Dedifferentiated amniotic fluid mesenchymal stem cell (primary cell): ENCODE measurements around the gene PIGBOS1.
"Not testable (repeated sequence)": the region's sequence is repeated elsewhere in the genome, so short reads cannot be mapped to it uniquely, and the experiment has no call there.

Experiments
- DNase-seq: peaks from one replicate; pipeline ENCODE4 v3.0.0-alpha.2; 2016; ENCODE audit errors: extremely low spot score

Gene PIGBOS1

DNA sequence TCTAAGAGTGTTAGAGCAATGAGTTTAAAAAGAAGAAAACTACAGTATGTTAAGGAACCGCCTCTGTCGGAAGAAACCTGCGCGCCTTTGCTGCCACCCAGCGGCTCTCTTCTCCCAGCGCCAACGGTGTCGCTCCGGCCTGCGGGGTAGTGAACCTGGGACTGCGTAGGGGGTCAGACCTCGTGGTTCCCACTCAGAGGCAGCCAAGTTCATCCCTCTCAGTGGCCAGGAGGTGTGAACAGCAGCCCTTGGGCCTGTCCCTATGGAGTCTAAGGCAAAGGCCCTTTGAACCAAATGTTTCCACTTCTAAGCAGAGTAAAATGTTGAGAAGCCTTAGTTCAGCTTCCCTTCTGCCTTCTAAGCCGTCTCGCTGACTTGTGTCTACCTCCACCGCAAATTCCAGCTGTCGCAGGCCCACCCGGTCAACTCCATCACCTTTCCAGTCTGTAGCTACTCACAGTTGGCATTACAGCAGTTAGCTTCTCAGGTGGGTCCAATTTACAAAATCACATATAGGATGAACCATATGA, 28.3 kb downstream of the PIGBOS1 start:
- peak; percentile 75 for DNase-seq

DNA sequence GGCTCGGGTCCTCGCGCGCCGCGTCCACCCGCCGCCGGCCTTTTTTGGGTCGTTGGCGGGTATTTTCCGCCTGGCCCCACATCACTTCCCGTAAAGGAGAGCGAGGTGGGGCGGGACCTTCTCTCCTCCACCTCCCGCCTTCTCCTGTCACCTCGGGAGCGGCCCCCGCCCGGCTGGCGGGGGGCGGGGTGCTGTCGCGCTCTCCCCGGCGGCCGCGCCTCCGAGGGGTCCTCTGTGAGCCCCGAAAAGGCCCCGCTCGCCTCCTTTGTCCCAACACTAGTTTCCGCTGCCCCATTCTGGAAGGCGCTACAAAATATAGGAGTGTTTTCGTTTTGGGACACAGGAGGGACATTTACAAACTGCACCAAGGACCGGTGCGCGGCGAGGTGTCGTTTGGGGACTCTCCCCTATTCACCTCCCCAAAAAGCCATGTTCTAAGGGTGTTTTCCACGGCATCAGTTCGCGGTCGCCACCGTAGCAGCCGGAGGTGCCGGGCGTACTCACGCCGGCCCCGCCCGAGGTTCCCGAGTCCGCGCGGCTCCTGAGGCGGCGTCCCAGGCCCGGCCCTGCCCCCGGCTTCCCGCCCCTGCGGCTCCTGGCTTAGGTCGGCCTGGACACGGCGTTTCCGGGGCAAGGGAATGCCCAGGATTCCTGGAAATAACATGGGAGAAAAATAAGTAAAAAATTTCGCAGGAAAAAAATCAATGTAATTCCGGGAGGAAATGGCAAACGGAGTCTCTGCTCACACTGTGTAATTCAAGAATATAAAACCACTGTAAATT, 29.0 kb downstream of the PIGBOS1 start, which contains the start of gene RAB27A:
Gene RAB27A, minus strand, starts transcription at position 68 of the 782 bp plus-strand sequence. CDS start 54,879 bp downstream, outside the sequence.
- peak; percentile 47 for DNase-seq

GRCh38 chr15:55289011-55289745, 29.7 kb downstream of the PIGBOS1 start:
- DNase-seq = no peak

GRCh38 chr15:55288006-55288717, 30.8 kb downstream of the PIGBOS1 start:
- no peak for DNase-seq

DNA sequence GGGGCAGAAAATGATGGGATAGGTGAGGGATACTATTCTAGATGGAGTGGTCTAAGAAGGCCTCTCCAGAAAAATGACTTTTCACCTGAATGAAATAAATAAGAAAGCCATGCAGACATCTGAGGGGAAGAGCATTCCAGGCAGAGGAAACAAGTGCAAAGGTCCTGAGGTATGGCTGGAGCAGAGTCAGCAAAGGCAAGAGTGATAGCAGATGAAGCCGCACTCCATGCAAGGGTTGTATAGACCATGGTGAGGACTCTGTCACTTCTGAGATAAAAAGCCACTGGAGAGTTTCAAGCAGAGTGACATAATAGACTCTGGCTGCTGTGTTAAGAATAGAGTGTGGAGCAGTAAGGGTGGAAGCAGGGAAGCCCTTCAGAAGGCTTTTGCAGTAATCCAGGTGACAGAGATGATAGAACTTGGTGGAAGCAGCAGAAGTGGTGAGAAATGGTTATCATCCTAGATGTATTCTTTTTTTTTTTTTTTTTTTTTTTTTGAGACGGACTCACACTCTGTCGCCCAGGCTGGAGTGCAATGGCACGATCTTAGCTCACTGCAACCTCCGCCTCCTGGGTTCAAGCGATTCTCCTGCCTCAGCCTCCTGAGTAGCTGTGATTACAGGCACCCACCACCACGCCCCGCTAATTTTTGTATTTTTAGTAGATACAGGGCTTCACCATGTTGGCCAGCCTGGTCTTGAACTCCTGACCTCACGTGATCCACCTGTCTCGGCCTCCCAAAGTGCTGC, 32.3 kb downstream of the PIGBOS1 start:
- not testable (repeated sequence) for DNase-seq

GRCh38 chr15:55284426-55284825, 34.5 kb downstream of the PIGBOS1 start:
- DNase-seq = no peak

DNA sequence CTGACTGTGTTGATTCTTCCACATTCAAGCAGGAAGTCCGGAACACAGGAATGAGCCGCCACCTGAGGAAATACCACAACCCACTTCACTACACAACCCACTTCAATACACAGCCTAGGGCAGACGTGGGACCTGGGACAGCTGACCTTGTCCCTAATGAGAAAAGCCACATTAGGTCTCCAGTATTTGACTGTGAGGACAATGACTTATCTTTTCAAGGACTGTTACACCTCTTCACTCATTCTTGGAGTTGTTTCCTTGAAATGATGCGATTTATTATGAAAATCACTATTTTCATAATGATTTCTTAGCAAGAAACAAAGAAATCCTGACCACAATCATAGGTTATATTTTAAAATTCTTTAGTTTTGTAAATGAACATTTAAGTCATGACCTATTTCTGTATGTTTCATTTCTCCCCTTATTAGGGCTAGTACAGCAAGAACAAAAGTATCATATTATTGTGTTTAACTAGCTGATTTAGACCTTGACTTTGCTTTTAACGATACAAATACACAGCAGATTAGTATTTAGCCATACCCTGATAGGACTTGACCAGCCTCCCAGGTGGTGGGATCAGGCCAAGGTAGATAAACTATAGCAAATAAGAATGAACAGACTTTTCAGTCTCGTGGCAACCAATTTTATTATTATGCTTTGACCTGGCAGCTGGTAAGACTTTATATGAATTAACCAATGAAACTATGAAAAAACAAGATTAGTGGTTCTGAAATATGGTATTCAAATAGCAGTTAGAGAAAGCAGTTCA, 35.4 kb downstream of the PIGBOS1 start:
- DNase-seq = no peak

DNA sequence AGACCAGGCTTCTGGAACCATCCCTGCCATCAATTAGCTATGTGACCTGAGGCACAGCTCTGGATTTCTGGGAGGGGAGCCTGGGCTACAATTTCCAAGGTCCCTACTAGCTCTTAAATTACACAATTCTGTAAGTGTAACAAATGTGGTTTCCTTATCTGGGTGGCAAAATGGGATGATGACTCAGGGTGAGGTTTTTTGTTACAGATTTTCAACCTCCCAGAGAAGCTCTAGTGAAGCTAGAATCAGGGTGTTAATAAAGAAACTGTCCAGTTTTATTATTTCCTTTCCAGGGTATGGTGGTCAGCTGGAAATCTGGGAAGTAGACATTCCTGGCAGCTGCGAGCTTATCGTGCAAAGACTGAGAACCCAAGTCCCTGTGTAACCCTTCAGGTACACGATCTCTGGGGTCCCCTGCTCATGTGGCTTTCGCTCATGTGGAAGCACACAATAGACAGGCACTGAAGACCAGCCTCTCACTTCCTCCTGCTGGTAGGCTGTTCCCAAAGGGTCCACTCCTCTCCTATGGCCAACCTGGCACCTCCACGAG, 36.6 kb downstream of the PIGBOS1 start:
- peak; percentile 47 for DNase-seq

GRCh38 chr15:55281517-55282228, 37.2 kb downstream of the PIGBOS1 start:
- no peak for DNase-seq

DNA sequence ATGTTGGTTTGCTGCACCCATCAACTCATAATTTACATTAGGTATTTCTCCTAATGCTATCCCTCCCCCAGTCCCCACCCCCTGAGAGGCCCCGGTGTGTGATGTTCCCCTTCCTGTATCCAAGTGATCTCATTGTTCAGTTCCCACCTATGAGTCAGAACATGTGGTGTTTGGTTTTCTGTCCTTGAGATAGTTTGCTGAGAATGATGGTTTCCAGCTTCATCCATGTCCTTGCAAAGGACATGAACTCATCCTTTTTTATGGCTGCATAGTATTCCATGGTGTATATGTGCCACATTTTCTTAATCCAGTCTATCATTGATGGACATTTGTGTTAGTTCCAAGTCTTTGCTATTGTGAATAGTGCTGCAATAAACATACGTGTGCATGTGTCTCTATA, 38.3 kb downstream of the PIGBOS1 start:
- not testable (repeated sequence) for DNase-seq

- no peak for DNase-seq
Observed at GRCh38 chr15:55279746-55280351, 39.1 kb downstream of the PIGBOS1 start.

DNA sequence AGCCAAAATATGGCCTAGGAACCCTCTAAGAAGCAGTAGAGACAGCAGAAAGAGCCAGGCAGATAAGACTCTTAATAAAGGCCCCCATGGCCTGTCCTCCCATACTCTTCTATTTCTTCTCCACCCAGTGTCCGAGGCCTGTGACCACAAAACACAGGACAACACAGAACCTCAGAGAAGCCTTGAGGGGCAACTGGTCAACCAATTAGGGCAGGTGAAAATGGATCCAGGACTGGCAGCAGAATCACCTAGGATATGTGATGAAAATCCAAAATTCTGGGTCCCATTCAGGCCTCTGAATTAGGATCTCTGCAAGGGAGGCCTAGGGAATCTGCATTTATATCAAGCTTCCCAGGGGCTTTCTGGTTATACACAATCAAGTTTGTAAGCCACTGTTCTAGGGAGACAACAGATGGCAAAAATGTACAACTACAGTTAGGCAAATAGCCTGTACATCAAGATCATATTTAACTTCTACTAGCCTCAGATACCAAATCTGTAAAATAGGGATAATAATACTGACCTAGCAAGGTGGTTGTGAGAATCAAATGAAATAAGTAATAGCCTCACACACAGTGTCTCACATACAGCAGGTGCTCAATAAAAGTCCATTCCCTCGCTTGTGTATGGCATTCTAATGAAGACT, 39.7 kb downstream of the PIGBOS1 start:
- DNase-seq = no peak

DNA sequence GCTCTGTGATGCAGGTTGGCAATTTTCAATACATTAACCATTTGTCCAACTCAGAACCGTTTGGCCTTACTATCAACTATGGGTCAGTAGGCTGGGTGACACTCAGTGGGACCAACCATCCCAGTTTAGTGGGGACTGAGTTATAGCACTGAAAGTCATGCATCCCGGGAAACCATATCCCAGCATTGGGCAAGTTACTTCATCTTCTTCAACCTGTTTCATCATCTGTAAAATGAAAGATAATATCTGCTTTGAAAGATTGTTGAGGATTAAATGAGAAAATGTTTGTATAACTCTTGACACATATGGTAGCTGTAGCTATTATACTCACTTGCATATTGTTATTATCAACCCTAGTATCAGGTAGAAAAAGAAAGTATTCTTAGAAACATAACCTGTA, 41.2 kb downstream of the PIGBOS1 start:
- no peak for DNase-seq

DNA sequence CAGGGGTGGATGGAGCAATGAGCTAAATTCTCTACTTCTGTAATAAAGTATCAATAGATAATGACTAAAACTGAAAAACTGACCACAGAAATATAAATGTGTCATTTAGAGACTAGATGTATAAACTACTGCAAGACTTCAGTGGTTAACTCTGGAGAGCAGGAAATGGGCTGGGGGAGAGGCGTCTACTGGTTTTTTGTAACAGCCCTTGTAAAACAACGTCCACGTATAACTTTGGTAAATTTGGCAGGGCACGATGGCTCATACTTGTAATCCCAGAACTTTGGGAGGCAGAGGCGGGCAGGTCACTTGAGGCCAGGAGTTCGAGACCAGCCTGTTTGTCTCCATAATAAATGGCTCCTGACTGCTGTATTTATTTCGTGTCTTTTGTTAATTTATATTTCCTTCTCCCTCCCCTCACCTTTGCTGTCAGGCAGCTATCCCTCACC, 41.8 kb downstream of the PIGBOS1 start:
- no peak for DNase-seq

DNA sequence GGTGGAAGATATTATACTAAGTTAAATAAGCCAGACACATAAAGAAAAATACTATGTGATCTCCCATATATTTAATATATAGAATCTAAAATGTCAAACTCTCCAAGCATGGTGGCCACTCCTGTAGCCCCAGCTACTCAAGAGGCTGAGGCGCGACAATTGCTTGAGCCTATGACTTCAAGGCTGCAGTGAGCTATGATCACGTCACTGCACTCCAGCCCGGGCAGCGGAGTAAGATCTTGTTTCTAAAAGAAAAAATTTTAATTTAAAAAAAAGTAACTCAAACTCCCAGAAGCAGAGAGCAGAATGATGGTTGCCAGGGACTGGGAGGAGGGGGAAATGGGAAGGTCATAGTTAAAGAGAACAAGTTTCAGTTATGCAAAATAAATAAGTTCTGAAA, 42.6 kb downstream of the PIGBOS1 start:
- DNase-seq = no peak

GRCh38 chr15:55270291-55270690, 48.6 kb downstream of the PIGBOS1 start:
- DNase-seq = no peak

DNA sequence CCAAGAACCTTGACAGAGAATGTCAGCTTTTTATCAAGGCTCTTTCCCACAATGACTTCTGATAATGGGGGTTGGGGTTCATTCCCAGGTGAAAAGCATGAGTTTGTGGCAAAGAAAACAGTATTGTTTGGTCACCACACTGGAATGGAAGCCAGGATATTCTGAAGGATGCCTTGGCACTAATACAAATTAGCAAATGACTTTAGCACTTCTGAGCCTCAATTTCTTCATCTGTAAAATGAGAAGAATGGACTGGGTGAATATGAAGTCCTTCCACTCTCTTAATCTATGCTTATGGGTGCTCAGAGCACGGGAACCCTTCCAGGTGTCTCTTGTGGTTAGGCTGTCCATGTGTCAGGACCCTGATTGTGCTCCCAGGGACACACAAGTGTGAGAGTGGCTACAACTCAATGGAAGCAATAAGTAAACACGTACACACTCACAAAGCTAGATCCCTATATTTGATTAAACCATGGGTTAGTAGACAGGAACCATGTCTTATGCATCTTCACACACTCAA, 50.7 kb downstream of the PIGBOS1 start:
- no peak for DNase-seq

DNA sequence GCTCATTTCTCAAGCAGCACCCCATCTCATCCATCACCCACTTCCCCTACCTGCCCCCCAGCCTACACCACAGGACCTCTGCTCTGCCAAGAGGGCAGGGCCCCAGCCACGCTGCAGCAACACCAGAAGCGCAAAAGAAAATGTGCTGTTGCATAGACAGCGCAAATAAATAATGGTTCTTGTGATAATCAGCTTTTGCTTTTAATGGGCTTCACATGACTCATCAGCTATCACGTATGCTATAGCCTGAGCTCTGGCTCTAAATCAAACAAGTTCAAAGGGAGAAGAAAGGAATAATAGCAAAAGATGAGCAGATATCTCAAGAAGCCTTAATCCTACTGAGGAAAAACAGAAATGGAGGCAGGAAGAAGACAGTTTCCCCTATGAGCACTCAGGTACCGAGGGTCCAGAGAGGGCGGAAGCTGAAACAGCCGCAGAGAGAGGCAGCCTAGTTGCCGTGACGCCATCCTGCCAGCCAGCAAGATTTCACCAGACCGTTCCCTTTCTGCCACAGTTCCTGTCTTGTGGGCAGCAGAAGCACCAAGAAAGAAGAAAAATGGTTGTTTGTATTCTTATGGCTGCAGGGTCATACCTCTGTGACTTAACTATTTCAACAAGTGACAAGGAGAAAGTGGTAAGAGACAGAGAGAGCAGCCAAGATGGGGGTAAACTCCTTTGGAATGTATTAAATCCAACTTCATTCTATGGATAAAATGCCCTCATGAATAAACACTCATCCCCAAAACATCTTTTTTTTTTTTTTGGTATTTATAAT, 51.3 kb downstream of the PIGBOS1 start:
- no peak for DNase-seq
